Stimulated activated CD4-positive, alpha-beta T cell treated with anti-CD3 and anti-CD28 coated beads, Interleukin-12 subunit alpha, Interleukin-12 subunit beta, amount 100 ng/mL, for 24 hours (primary cell): ENCODE measurements around the gene SLC16A13.
"Not testable (repeated sequence)": the region's sequence is repeated elsewhere in the genome, so short reads cannot be mapped to it uniquely, and the experiment has no call there.

Experiments
- DNase-seq, 2 experiments: peaks; one replicate each; pipeline ENCODE4 v3.0.0-alpha.2; 2020; ENCODE audit warnings: low read depth in 2 of 2

The SLC16A13 gene

GRCh38 chr17:7029096-7029495 lies 6.7 kb upstream of the SLC16A13 start:
- no peak for DNase-seq

- no peak for DNase-seq
These were observed 6.2 kb upstream of the SLC16A13 start for GRCh38 chr17:7029659-7030058.

- DNase-seq, result no peak
These were observed 742 bp upstream of the SLC16A13 start for GRCh38 chr17:7034955-7035590.

- DNase-seq, result no peak
These were observed 2.4 kb downstream of the SLC16A13 start for GRCh38 chr17:7038025-7038862.

GRCh38 chr17:7039832-7040231 lies 4.0 kb downstream of the SLC16A13 start:
- no peak for DNase-seq

GRCh38 chr17:7041607-7042500 lies 6.0 kb downstream of the SLC16A13 start:
- no peak for DNase-seq

GRCh38 chr17:7042501-7043181 lies 6.8 kb downstream of the SLC16A13 start:
- DNase-seq, result no peak

GRCh38 chr17:7043182-7043496 lies 7.3 kb downstream of the SLC16A13 start:
- DNase-seq, result no peak

GRCh38 chr17:7043497-7044198 lies 7.8 kb downstream of the SLC16A13 start, which contains the start of gene SLC16A11:
Gene SLC16A11 (minus strand): TSS chr17:7044092. CDS start chr17:7043513, 579 bp downstream.
- no peak for DNase-seq

- no peak for DNase-seq
These were observed 9.8 kb downstream of the SLC16A13 start for GRCh38 chr17:7045492-7046126.

- no peak for DNase-seq
These were observed 10.4 kb downstream of the SLC16A13 start for GRCh38 chr17:7046127-7046724.

GRCh38 chr17:7046725-7047397 lies 11.0 kb downstream of the SLC16A13 start:
- DNase-seq, result not testable (repeated sequence)

- DNase-seq, result no peak
These were observed 11.8 kb downstream of the SLC16A13 start for GRCh38 chr17:7047566-7047965.

GRCh38 chr17:7048968-7049367 lies 13.2 kb downstream of the SLC16A13 start:
- no peak for DNase-seq

GRCh38 chr17:7050583-7050982 lies 14.8 kb downstream of the SLC16A13 start:
- DNase-seq, result not testable (repeated sequence)

- no peak for DNase-seq
These were observed 20.6 kb downstream of the SLC16A13 start for GRCh38 chr17:7056386-7056785.

GRCh38 chr17:7058831-7059447 lies 23.1 kb downstream of the SLC16A13 start:
- DNase-seq, result no peak

GRCh38 chr17:7060165-7060891 lies 24.5 kb downstream of the SLC16A13 start:
- DNase-seq, result no peak
